Dermis blood vessel endothelial cell (primary cell): Measurements from ENCODE around the gene MYEOV. TPM values are rescaled to one million over a fixed set of nuclear protein-coding genes. Genes with fewer than 3 reads are reported as not detected.

ENCODE experiments used
- DNase-seq: peaks from one replicate; pipeline ENCODE4 v3.0.0; 2010
- total RNA-seq: library from RNA; depleted of rRNA; stranded (reverse); fragments of >200 nt; gene quantifications from 2 replicates; pipeline ENCODE4 v1.2.3, GENCODE V29; 2014

MYEOV gene
- total RNA-seq = 0.05 TPM in 1 of 2 replicates, not detected in the other

- peak; percentile 65 for DNase-seq
These were observed at the start of gene MYEOV for GRCh38 chr11:69293819-69294505. Gene MYEOV, plus strand, starts transcription at chr11:69294155. Its CDS starts 1,200 bp downstream, at chr11:69295355.

- no peak for DNase-seq
These were observed 49.7 kb upstream of the MYEOV start for GRCh38 chr11:69244266-69244665.

- no peak for DNase-seq
These were observed 48.9 kb upstream of the MYEOV start for GRCh38 chr11:69245041-69245440.

- DNase-seq = no peak
These were observed 48.2 kb upstream of the MYEOV start for GRCh38 chr11:69245491-69246345.

- no peak for DNase-seq
These were observed 44.4 kb upstream of the MYEOV start for GRCh38 chr11:69249311-69250185.

- DNase-seq = no peak
These were observed 43.5 kb upstream of the MYEOV start for GRCh38 chr11:69250186-69251056.

GRCh38 chr11:69251057-69251393, 42.9 kb upstream of the MYEOV start:
- DNase-seq = no peak

GRCh38 chr11:69251639-69252489, 42.1 kb upstream of the MYEOV start:
- no peak for DNase-seq

GRCh38 chr11:69252490-69252837, 41.5 kb upstream of the MYEOV start:
- DNase-seq = no peak

- peak; percentile 33 for DNase-seq
These were observed 40.9 kb upstream of the MYEOV start for GRCh38 chr11:69253028-69253427.

- DNase-seq = no peak
These were observed 36.8 kb upstream of the MYEOV start for GRCh38 chr11:69257134-69257533.

GRCh38 chr11:69257838-69258658, 35.9 kb upstream of the MYEOV start:
- no peak for DNase-seq

GRCh38 chr11:69259096-69259495, 34.9 kb upstream of the MYEOV start:
- no peak for DNase-seq

- DNase-seq = no peak
These were observed 33.3 kb upstream of the MYEOV start for GRCh38 chr11:69260622-69261021.

- DNase-seq = no peak
These were observed 32.8 kb upstream of the MYEOV start for GRCh38 chr11:69261116-69261515.

- DNase-seq = no peak
These were observed 30.8 kb upstream of the MYEOV start for GRCh38 chr11:69262918-69263735.

- no peak for DNase-seq
These were observed 30.3 kb upstream of the MYEOV start for GRCh38 chr11:69263736-69264052.

- DNase-seq = no peak
These were observed 29.5 kb upstream of the MYEOV start for GRCh38 chr11:69264486-69264885.

- DNase-seq = no peak
These were observed 28.7 kb upstream of the MYEOV start for GRCh38 chr11:69265210-69265609.
